ENCODE measurements around the gene TMX2. TPM values are rescaled to one million over a fixed set of nuclear protein-coding genes. Genes with fewer than 3 reads are reported as not detected.

Gene TMX2
- total and polyA plus RNA-seq, 10 of the 15 experiments (the other 5 are each of a cell fraction or from before 2014, with no cell fraction given) = 64.3 to 134 (median 91.6) TPM

- no peak for TF ChIP-seq KDM1A (IDR thresholded peaks at IDR 0.05; ENCODE audit: borderline replicate concordance)
- peak; percentile 94 for TF ChIP-seq LARP7 (IDR thresholded peaks at IDR 0.05)
- no peak for TF ChIP-seq IRF5 (IDR thresholded peaks at IDR 0.05; ENCODE audit: borderline replicate concordance)
- TF ChIP-seq JUNB (IDR thresholded peaks at IDR 0.05) = no peak
- TF ChIP-seq RAD21 (IDR thresholded peaks at IDR 0.05; ENCODE audit: insufficient read depth, low read depth, low read length) = no peak
- no peak for TF ChIP-seq FOS (IDR thresholded peaks at IDR 0.05; ENCODE audit: borderline replicate concordance, extremely low read depth, insufficient read length)
- TF ChIP-seq SMC3 (IDR thresholded peaks at IDR 0.05; ENCODE audit: borderline replicate concordance, low read length) = no peak
- no peak for TF ChIP-seq NRF1 (conservative IDR thresholded peaks at IDR 0.05; ENCODE audit: low read depth, low read length)
- TF ChIP-seq STAT3 (IDR thresholded peaks at IDR 0.05; ENCODE audit: low read depth, low read length) = no peak
- TF ChIP-seq ZBTB33 (IDR thresholded peaks at IDR 0.05) = no peak
- no peak; the same call in 1 of the 2 replicates for TF ChIP-seq CREM (IDR thresholded peaks at IDR 0.05; ENCODE audit: low read depth)
- TF ChIP-seq NFXL1 (IDR thresholded peaks at IDR 0.05; ENCODE audit: borderline replicate concordance) = no peak
- peak; percentile 25; the same call in 1 of the 2 replicates for TF ChIP-seq PAX5 (IDR thresholded peaks at IDR 0.05; ENCODE audit: borderline replicate concordance, low read depth, low read length)
- no peak for TF ChIP-seq TCF7 (IDR thresholded peaks at IDR 0.05; ENCODE audit: borderline replicate concordance)
- TF ChIP-seq SPI1 (IDR thresholded peaks at IDR 0.05; ENCODE audit: borderline replicate concordance, insufficient read depth, low read depth, low read length) = peak; percentile 10; the same call in 1 of the 2 replicates
- no peak for TF ChIP-seq EP300 (IDR thresholded peaks at IDR 0.05; ENCODE audit: borderline replicate concordance in 1 of 2, control insufficient read depth in 1 of 2, low read depth in 2 of 2, low read length in 2 of 2)
- TF ChIP-seq IRF3 (IDR thresholded peaks at IDR 0.05) = no peak
- no peak for TF ChIP-seq HCFC1 (IDR thresholded peaks at IDR 0.05; ENCODE audit: low read length)
- TF ChIP-seq NFYB (IDR thresholded peaks at IDR 0.05; ENCODE audit: insufficient read depth, low read depth, low read length) = peak; percentile 42; the same call in 1 of the 2 replicates
- peak; percentile 39; the same call in 1 of the 2 replicates for TF ChIP-seq CREB1 (IDR thresholded peaks at IDR 0.05; ENCODE audit: low read depth)
- no peak for TF ChIP-seq TARDBP (IDR thresholded peaks at IDR 0.05; ENCODE audit: borderline replicate concordance)
- TF ChIP-seq REST (IDR thresholded peaks at IDR 0.05; ENCODE audit: low read depth, low read length) = no peak
- no peak for TF ChIP-seq ZZZ3 (IDR thresholded peaks at IDR 0.05; ENCODE audit: control insufficient read depth, insufficient read length, low read depth)
Observed at GRCh38 chr11:57667736-57668433, 44.5 kb upstream of the TMX2 start, which contains the start of gene ZDHHC5 (continued).
